Activated naive CD8-positive, alpha-beta T cell treated with anti-CD3 and anti-CD28 coated beads for 36 hours (primary cell): Measurements from ENCODE around the gene PIEZO1. TPM values are rescaled to one million over a fixed set of nuclear protein-coding genes. Genes with fewer than 3 reads are reported as not detected.

Experiments
- total RNA-seq, 2 experiments: library from RNA; stranded (reverse); gene quantifications; one replicate each; pipeline ENCODE4 v1.2.3, GENCODE V29; 2021

The PIEZO1 gene
- total RNA-seq, 2 experiments from 2014 or later = 86.7 to 87.0 TPM

Other genes starting within 250 kb of the PIEZO1 start
- 10 to 100 TPM; 84.3 to 86.8 TPM for gene ZC3H18, start 214.8 kb downstream of the PIEZO1 start, total RNA-seq
- not detected for gene IL17C, start 146.6 kb downstream of the PIEZO1 start, total RNA-seq
- gene CYBA, start 134.2 kb downstream of the PIEZO1 start, total RNA-seq = 100 to 1,000 TPM; 197 to 204 TPM
- 10 to 100 TPM; 53.3 to 56.6 TPM for gene MVD, start 122.1 kb downstream of the PIEZO1 start, total RNA-seq
- gene SNAI3, start 98.7 kb downstream of the PIEZO1 start, total RNA-seq = 1 to 10 TPM; 2.0 to 2.2 TPM
- gene RNF166, start 78.8 kb downstream of the PIEZO1 start, total RNA-seq = 10 to 100 TPM; 58.7 to 59.0 TPM
- 10 to 100 TPM; 59.7 to 62.7 TPM for gene CTU2, start 78.7 kb downstream of the PIEZO1 start, total RNA-seq
- gene CDT1, start 18.6 kb upstream of the PIEZO1 start, total RNA-seq = 100 to 1,000 TPM; 156 to 158 TPM
- 100 to 1,000 TPM; 241 to 272 TPM for gene APRT, start 26.7 kb upstream of the PIEZO1 start, total RNA-seq
- gene GALNS, start 71.7 kb upstream of the PIEZO1 start, total RNA-seq = 10 to 100 TPM; 14.7 to 14.9 TPM
- gene TRAPPC2L, start 71.9 kb upstream of the PIEZO1 start, total RNA-seq = 10 to 100 TPM; 81.8 to 91.3 TPM
- gene PABPN1L, start 81.4 kb upstream of the PIEZO1 start, total RNA-seq = not detected
- gene CBFA2T3, start 192.0 kb upstream of the PIEZO1 start, total RNA-seq = under 1 TPM; 0.28 to 0.56 TPM